ENCODE data around the gene TMEM244. TPM values are rescaled to one million over a fixed set of nuclear protein-coding genes. Genes with fewer than 3 reads are reported as not detected.

TMEM244 gene
- not detected for total RNA-seq

GRCh38 chr6:129860908-129861665 lies at the start of gene TMEM244:
TMEM244 (minus strand) TSS chr6:129861315; CDS start chr6:129861188, 127 bp downstream.
- H3K27me3 ChIP-seq = no peaks in the 10 kb centered on the region
- WGBS, 2 donors (ENCODE audit: low coverage in 1 of 2) = 74 to 79% methylated on average over 13 to 14 of the region's 14 CpGs
- no peaks in the 10 kb centered on the region for H3K9me3 ChIP-seq
- no peaks in the 10 kb centered on the region for H3K36me3 ChIP-seq
- no peak within 1 kb of the TSS for H3K27ac ChIP-seq
- no peak within 1 kb of the TSS for H3K4me3 ChIP-seq
- peaks cover 0 to 3% (median 0%) of the 10 kb centered on the region in 4 donors for H3K4me1 ChIP-seq
- no peak for DNase-seq
- TF ChIP-seq POLR2AphosphoS5 (IDR thresholded peaks at IDR 0.05) = no peak
- no peak for TF ChIP-seq EP300 (IDR thresholded peaks at IDR 0.05; ENCODE audit: low read depth)
- no peak for TF ChIP-seq POLR2A (IDR thresholded peaks at IDR 0.05)
- TF ChIP-seq, protein P1, sequence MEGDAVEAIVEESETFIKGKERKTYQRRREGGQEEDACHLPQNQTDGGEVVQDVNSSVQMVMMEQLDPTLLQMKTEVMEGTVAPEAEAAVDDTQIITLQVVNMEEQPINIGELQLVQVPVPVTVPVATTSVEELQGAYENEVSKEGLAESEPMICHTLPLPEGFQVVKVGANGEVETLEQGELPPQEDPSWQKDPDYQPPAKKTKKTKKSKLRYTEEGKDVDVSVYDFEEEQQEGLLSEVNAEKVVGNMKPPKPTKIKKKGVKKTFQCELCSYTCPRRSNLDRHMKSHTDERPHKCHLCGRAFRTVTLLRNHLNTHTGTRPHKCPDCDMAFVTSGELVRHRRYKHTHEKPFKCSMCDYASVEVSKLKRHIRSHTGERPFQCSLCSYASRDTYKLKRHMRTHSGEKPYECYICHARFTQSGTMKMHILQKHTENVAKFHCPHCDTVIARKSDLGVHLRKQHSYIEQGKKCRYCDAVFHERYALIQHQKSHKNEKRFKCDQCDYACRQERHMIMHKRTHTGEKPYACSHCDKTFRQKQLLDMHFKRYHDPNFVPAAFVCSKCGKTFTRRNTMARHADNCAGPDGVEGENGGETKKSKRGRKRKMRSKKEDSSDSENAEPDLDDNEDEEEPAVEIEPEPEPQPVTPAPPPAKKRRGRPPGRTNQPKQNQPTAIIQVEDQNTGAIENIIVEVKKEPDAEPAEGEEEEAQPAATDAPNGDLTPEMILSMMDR (IDR thresholded peaks at IDR 0.05) = no peak
- in situ Hi-C loops (cut with MboI; ENCODE audit: low pct_ligation_motif_present in 1 of 4, low pct_unique_long_range_greater_than_20kb in 1 of 4, low sequenced_read_pairs in 3 of 4) (no loop called here), intact Hi-C loops (cut with DNase I; ENCODE audit: low total_unique reads) (no loop called here)

- H3K27ac ChIP-seq = no peak overlapping the region
- TF ChIP-seq, protein P1 (IDR thresholded peaks at IDR 0.05) = no peak
- no peak for TF ChIP-seq POLR2A (IDR thresholded peaks at IDR 0.05)
- TF ChIP-seq EP300 (IDR thresholded peaks at IDR 0.05; ENCODE audit: low read depth) = no peak
- H3K4me3 ChIP-seq = no peak overlapping the region
- no peak for DNase-seq
- H3K9me3 ChIP-seq = no peaks in the 10 kb centered on the region
- in situ Hi-C loops (cut with MboI; ENCODE audit: low pct_ligation_motif_present in 1 of 4, low pct_unique_long_range_greater_than_20kb in 1 of 4, low sequenced_read_pairs in 3 of 4) = no loop called here
- no peaks in the 10 kb centered on the region for H3K4me1 ChIP-seq
- no peaks in the 10 kb centered on the region for H3K36me3 ChIP-seq
- no peaks in the 10 kb centered on the region for H3K27me3 ChIP-seq
- intact Hi-C loops (cut with DNase I; ENCODE audit: low total_unique reads) = no loop called here
Measured at GRCh38 chr6:129908858-129909257, 47.7 kb upstream of the TMEM244 start.

GRCh38 chr6:129908356-129908755 lies 47.2 kb upstream of the TMEM244 start:
- no peaks in the 10 kb centered on the region for H3K27me3 ChIP-seq
- no peaks in the 10 kb centered on the region for H3K36me3 ChIP-seq
- H3K4me3 ChIP-seq = no peak overlapping the region
- 72 to 88% methylated on average over 2 of the region's 2 CpGs for WGBS, 2 donors (ENCODE audit: low coverage in 1 of 2)
- no peak for DNase-seq
- no peak overlapping the region for H3K27ac ChIP-seq
- H3K9me3 ChIP-seq = no peaks in the 10 kb centered on the region
- in situ Hi-C loops (cut with MboI; ENCODE audit: low pct_ligation_motif_present in 1 of 4, low pct_unique_long_range_greater_than_20kb in 1 of 4, low sequenced_read_pairs in 3 of 4) = no loop called here
- intact Hi-C loops (cut with DNase I; ENCODE audit: low total_unique reads) = no loop called here
- no peaks in the 10 kb centered on the region for H3K4me1 ChIP-seq
- TF ChIP-seq POLR2AphosphoS5 (IDR thresholded peaks at IDR 0.05) (no peak), EP300 (IDR thresholded peaks at IDR 0.05; ENCODE audit: low read depth) (no peak), POLR2A (IDR thresholded peaks at IDR 0.05) (no peak)
- TF ChIP-seq, protein P1 (IDR thresholded peaks at IDR 0.05) = no peak

- in situ Hi-C loops (cut with MboI; ENCODE audit: low pct_ligation_motif_present in 1 of 4, low pct_unique_long_range_greater_than_20kb in 1 of 4, low sequenced_read_pairs in 3 of 4) = no loop called here
- no peak overlapping the region for H3K4me3 ChIP-seq
- H3K27ac ChIP-seq = no peak overlapping the region
- H3K4me1 ChIP-seq = no peaks in the 10 kb centered on the region
- intact Hi-C loops (cut with DNase I; ENCODE audit: low total_unique reads) = no loop called here
- H3K36me3 ChIP-seq = no peaks in the 10 kb centered on the region
- no peak for DNase-seq
- WGBS, 2 donors (ENCODE audit: low coverage in 1 of 2) = 44 to 55% methylated on average over 3 of the region's 3 CpGs
- no peaks in the 10 kb centered on the region for H3K27me3 ChIP-seq
- TF ChIP-seq, protein P1 (IDR thresholded peaks at IDR 0.05) = no peak
- TF ChIP-seq POLR2A (IDR thresholded peaks at IDR 0.05) (no peak), EP300 (IDR thresholded peaks at IDR 0.05; ENCODE audit: low read depth) (no peak), POLR2AphosphoS5 (IDR thresholded peaks at IDR 0.05) (no peak)
- no peaks in the 10 kb centered on the region for H3K9me3 ChIP-seq
Measured at GRCh38 chr6:129906515-129907077, 45.5 kb upstream of the TMEM244 start.
